ENCODE measurements around the gene IGFBP5.

IGFBP5 gene

DNA sequence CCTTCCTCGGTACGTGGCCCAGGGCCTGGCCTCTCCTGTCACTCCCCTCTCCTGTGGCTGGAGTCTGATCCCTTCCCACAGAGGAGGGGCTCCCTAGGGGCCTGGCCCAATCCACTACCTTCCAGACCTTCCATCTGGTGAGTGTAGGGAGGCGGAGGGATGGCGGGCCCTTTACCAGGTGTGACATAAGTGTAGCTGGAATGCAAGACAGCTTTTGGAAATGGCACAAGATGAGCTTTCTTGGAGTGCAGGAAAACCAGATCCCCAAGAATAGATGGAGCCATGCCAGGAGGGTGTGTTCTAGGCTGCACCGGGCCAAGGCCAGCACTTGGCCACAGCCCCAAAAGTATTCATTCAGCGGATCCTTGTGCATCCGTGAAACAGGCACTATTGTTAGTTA lies 30.1 kb downstream of the IGFBP5 start:
- DNase-seq (ENCODE audit: low spot score) = no peak

DNA sequence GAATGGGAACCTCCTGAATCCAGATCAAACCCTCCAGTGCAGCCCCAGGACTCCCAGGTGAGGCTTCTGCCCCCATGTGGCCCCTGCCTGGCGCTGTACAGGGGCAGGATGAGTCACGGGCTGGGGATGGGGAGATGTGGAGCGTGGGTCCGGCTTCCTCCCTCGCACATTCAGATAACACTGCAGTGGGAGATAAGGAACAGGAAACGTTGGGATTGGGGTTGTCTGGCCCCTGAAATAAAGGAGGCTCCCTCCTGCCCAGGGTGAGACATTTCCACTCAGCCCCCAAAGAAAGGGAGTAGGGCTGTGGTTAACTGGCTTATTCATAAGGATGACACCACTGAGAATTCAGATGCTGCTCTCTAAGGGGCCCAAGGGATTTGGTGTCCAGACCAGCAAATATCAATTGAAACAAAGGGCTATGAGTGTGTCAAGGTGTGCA lies 30.7 kb downstream of the IGFBP5 start:
- DNase-seq (ENCODE audit: low spot score) = no peak

GRCh38 chr2:216663846-216664245 lies 31.5 kb downstream of the IGFBP5 start:
- DNase-seq (ENCODE audit: low spot score) = no peak

- no peak for DNase-seq (ENCODE audit: low spot score)
Measured at GRCh38 chr2:216663106-216663505, 32.2 kb downstream of the IGFBP5 start.

- DNase-seq (ENCODE audit: low spot score) = no peak
Measured at GRCh38 chr2:216661639-216662375, 33.5 kb downstream of the IGFBP5 start.

- DNase-seq (ENCODE audit: low spot score) = no peak
Measured at GRCh38 chr2:216661051-216661450, 34.3 kb downstream of the IGFBP5 start.

DNA sequence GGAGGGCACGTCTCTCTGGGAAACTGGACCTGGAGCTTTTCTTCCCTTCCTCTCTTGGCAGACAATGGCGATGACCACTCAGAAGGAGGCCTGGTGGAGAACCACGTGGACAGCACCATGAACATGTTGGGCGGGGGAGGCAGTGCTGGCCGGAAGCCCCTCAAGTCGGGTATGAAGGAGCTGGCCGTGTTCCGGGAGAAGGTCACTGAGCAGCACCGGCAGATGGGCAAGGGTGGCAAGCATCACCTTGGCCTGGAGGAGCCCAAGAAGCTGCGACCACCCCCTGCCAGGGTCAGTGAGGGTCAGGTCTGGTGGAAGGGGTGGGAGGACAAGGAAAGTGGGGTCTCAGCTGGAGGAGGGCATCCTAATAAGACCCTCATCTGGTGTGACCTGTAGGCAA lies 34.9 kb downstream of the IGFBP5 start:
- DNase-seq (ENCODE audit: low spot score) = no peak

DNA sequence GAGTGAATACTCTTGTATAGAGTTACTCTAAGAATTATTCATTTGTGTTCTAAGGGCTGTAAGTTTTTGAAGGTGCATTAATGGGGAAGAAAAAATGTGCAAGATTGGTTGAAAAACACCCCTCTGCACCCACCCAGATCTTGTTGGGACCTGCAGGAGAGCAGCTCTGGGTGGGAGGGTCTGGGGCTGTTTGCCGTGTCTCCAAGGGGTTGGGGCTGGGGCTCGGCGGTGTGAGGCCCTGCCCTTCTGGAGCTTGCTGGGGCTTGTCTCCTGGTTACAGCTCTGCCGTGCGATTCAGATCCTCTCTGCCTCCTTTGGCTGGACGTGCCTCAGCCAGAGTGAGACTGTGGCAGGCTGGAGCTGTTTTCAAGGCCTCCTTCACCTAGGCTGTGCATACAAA lies 36.1 kb downstream of the IGFBP5 start:
- no peak for DNase-seq (ENCODE audit: low spot score)

DNA sequence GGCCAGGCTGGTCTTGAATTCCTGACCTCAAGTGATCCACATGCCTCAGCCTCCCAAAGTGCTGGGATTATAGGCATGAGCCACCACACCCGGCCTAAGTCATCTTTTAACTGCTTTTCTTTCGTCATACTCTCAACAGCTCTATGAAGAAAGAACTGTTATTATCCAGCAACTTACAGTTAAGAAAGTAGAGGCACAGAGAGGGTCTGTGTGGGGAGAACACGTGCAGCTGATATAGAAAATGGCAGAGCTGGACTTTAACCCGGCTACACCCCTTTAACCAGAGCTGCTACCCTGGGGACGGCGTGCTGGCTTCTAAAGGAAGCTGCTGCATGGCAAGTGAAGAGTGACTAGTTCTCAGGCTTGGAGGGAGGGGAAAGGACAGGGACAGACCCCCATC lies 36.6 kb downstream of the IGFBP5 start:
- DNase-seq (ENCODE audit: low spot score) = no peak

DNA sequence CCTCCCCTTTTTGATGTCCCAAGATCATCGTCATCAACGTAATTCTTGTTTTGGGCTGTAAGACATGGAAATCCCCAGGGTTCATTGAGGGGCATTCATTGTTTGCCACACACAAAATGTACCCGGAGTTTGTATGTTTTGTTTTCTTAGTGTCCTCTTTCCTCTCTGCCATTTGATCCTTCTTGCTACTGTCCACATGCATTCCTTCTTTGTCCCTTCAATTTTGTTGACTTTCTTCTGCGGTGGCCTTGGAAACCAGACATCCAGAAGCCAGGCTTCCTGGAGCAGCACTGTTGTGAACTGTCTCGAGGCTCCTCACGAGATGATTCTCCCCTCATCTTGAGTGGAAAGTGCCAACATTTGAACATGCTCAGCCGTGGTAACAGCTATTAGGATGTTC lies 37.4 kb downstream of the IGFBP5 start:
- no peak for DNase-seq (ENCODE audit: low spot score)

- no peak for DNase-seq (ENCODE audit: low spot score)
Measured at GRCh38 chr2:216657086-216657855, 38.1 kb downstream of the IGFBP5 start.

- no peak for DNase-seq (ENCODE audit: low spot score)
Measured at GRCh38 chr2:216654528-216655052, 40.8 kb downstream of the IGFBP5 start.

- no peak for DNase-seq (ENCODE audit: low spot score)
Measured at GRCh38 chr2:216653931-216654365, 41.4 kb downstream of the IGFBP5 start.

DNA sequence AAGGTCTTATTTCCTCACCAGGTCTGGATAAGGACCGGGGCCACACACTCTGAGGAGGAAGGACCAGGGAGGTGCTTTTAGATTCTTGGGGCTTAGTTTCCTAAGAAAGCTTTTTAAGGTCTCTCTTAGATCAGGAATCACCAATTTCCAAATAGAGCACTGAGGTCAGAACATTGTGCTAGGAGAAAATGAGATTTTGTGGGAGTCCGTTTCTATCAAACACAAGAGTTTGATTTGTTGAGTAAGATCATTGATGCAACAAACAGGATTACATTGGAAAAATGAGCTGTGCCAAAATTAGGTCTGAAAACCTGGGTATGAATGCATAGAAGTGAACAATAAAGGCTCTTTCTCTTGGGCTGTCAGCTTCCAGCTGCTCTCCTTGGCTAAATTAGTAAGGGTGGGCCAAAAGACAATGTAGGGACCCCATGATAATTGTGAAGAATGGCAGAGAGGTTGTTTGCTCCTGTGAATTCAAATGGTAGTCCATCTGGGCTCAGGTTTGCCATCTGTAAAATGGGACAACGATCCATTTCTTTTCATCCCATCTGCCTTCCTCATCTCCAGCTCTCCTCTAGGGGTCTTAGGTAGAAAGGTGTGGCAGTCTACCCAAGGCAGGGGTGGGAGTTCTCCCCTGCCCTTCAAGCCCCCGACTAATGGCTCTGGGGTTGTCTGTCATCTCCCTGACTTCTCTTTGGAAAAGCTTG lies 42.1 kb downstream of the IGFBP5 start:
- DNase-seq (ENCODE audit: low spot score) = no peak

DNA sequence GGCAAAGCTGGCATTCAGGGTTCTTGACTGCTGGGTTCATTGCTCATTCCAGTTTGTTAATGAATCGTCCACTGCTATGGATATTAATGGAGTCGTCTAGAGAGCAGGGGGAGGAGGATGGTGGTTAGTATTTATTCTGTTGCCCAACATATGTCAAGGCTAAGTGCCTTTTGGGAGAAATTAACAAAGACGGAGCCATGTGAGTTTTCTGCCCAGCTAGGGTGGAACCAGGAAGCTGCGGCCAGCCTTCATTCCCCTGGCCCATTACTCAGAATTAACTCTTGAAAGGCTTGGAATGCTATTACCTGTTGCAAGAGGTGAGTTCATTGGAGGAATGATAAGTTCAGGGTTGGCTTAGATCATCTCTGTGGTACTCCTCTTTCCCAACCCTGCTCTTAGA lies 42.8 kb downstream of the IGFBP5 start:
- no peak for DNase-seq (ENCODE audit: low spot score)

DNA sequence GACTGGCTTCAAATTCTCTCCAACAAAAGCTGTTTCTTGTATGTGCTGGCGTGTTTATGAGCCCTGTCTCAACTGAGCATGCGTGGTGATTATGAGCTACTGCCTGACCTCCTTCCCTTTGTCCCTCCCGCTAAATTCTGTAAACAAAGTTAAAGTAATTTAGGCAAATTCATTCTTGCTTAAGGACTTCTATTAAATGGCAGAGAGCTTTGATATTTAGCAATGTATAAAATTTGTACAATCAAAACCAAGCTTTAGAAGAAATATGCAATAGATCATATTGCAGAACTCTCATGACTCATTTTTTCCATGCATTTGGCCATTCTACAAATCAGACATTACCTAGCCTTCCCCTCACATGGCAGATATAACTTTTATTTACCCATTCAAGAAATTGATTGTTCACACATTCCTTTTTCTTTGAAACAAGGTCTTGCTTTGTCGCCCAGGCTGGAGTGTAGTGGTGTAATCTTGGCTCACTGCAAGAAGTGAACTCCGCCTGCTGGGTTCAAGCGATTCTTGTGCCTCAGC lies 43.9 kb downstream of the IGFBP5 start:
- DNase-seq (ENCODE audit: low spot score) = no peak

- no peak for DNase-seq (ENCODE audit: low spot score)
Measured at GRCh38 chr2:216650626-216651257, 44.6 kb downstream of the IGFBP5 start.

DNA sequence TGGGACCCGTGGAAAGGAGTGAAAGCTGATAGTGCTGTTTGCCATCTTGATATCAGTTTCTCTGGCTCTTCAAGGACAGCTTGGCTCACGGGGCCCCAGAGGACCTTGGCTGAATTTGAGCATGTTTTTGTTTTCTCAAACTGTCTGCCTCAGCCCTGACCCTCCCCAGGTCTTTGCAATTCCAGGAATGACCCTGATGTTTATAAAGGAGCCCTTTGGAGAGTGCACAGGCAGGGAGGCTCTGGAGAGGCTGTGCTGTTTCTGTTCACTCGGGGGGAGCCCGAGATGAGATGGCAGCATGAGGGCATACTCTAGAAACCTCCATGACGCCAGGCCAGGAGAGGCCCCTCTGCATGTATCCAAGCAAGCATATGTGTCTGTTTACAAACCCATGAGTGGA lies 45.8 kb downstream of the IGFBP5 start:
- no peak for DNase-seq (ENCODE audit: low spot score)

DNA sequence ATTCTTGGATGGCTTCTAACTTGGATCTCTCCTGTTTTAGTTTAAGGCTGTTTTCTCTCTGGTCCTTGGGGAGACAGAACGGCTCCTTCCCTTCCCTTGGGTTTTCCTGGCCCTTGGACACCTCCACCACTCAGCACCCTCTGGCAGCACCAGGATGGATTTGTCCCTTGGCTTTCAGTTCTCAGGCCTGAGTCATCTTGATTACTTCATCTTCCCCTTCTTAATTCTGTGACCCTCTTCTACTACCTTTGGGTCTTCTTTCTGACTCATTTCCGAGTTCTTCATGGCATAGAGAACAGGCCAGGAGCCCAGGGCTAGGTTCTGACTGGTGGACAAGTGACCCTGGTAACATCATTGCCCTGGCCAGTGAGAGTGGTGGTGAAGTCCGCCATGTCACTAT lies 47.2 kb downstream of the IGFBP5 start:
- DNase-seq (ENCODE audit: low spot score) = no peak

DNA sequence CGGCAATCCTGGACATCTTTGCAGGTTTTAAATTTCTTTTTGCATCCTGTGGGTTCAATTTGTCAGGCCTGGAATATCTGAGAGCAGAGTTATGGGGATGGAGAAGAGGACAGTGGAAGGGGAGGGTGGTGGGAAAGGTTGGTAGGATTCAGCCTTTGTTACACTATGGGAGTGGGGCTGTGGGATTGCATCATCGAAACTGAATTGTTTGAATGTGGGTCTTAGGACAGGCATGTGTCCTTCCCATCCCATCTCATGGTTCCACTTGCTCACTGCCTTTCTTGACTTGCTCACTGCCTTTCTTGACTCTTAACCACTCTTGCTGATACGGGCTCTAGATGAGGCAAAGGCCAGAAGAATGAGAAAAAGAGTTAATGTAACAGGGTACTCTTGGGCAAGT lies 49.2 kb downstream of the IGFBP5 start:
- DNase-seq (ENCODE audit: low spot score) = no peak

GRCh38 chr2:216645636-216645950 lies 49.8 kb downstream of the IGFBP5 start:
- DNase-seq (ENCODE audit: low spot score) = no peak

Measured in left forelimb (tissue), 1 donor.